ENCODE data around the gene GPATCH2L. TPM values are rescaled to one million over a fixed set of nuclear protein-coding genes. Genes with fewer than 3 reads are reported as not detected.
A peak's percentile ranks its signal among the peaks of the same experiment; 100 is the strongest.

Gene GPATCH2L
- total RNA-seq, 1 experiment from 2014 or later: 76.7 TPM

DNA sequence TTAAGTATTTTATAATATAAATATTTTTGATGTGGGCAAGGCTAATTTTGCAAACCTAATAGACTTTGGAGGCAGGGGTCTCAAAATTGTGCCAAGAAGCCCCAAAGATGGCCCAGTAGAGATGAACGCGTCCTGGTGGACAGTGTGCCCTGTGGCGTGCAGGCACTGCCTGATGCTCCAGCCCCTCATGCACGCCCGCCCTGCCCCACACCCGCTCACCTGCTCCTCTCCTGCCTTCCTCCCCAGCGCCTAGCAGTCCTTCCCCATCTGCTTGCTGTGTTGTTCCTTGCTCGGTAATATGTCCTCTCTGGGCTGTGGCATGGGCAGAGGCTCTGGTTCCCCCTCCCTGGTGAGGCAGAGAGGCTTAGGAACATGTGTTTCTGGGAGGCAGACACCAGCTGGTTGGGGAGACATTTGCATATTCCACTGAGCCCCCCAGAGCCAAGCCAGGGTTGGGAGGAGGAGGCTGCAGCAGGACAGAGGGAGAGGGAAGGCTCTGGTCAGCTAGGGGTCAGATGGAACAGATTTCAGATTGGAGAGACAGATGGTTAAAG lies 46.8 kb upstream of the GPATCH2L start:
- Histone ChIP-seq H3K27ac (ENCODE audit: insufficient read length, low read depth, low read length) (no peak overlapping the region), H3K9me3 (ENCODE audit: control insufficient read depth, low read depth, low read length) (no peaks in the 10 kb centered on the region), H4K20me1 (ENCODE audit: control insufficient read depth, insufficient read depth, insufficient read length) (no peaks in the 10 kb centered on the region), H3T11ph (ENCODE audit: low read length) (no peak overlapping the region), H3K9ac (ENCODE audit: extremely low read depth, insufficient read length, low read length) (no peak overlapping the region), H2BK5ac (ENCODE audit: insufficient read length, low read length) (no peak overlapping the region), H4K5ac (ENCODE audit: insufficient read length, low read depth, low read length) (no peak overlapping the region), H2BK120ac (ENCODE audit: low read depth, low read length, poor library complexity, severe bottlenecking) (no peak overlapping the region), H2BK20ac (ENCODE audit: low read depth, low read length, poor library complexity, severe bottlenecking) (no peak overlapping the region), H3K27me3 (ENCODE audit: insufficient read depth, low read length) (no peaks in the 10 kb centered on the region), H4K8ac (replicated peaks; ENCODE audit: insufficient read length, low read depth, low read length) (no peak overlapping the region), H2AFZ (ENCODE audit: low read length) (no peak overlapping the region), H3K79me1 (ENCODE audit: insufficient read depth, low read depth, low read length, poor library complexity, severe bottlenecking) (no peaks in the 10 kb centered on the region), H3K4me1 (ENCODE audit: insufficient read depth, low read length) (no peaks in the 10 kb centered on the region), H3K56ac (ENCODE audit: insufficient read length, low read depth, low read length) (no peak overlapping the region), H2AK5ac (ENCODE audit: insufficient read length, low read length) (no peak overlapping the region), H3K23ac (ENCODE audit: insufficient read length, low read depth, low read length) (no peak overlapping the region), H4K91ac (ENCODE audit: insufficient read length, low read depth, low read length) (no peak overlapping the region), H2BK12ac (ENCODE audit: insufficient read length, low read depth, low read length) (no peak overlapping the region), H2BK15ac (ENCODE audit: low read depth, low read length) (no peak overlapping the region), H3K23me2 (ENCODE audit: insufficient read length, low read depth, low read length, poor library complexity, severe bottlenecking) (no peaks in the 10 kb centered on the region), H3K14ac (ENCODE audit: insufficient read depth, low read length) (no peak overlapping the region), H3K4ac (ENCODE audit: low read depth, low read length) (no peak overlapping the region), H3K4me2 (ENCODE audit: insufficient read depth, insufficient read length, low read length) (no peak overlapping the region), H3K18ac (ENCODE audit: insufficient read length, low read depth, low read length) (peak overlapping the region; percentile 40), H3K79me2 (ENCODE audit: insufficient read depth, low read length) (no peaks in the 10 kb centered on the region)
- no peak for DNase-seq
- Mint-ChIP-seq H3K27ac (peak overlapping the region in 1 of 3 experiments; percentile 16; a peak in 2 of 7 replicates), H3K4me1 (peaks cover 8 to 25% of the 10 kb centered on the region in 2 experiments), H3K36me3 (ENCODE audit: insufficient read depth in 1 of 3, low read depth in 3 of 3) (no peaks in the 10 kb centered on the region; a peak in 1 of 7 replicates), H3K4me3 (no peak overlapping the region), H3K27me3 (ENCODE audit: low read depth) (peaks cover 7% of the 10 kb centered on the region), H3K9me3 (peaks cover 0 to 4% of the 10 kb centered on the region in 2 experiments; a peak in 2 of 5 replicates)
- TF ChIP-seq, protein P1, sequence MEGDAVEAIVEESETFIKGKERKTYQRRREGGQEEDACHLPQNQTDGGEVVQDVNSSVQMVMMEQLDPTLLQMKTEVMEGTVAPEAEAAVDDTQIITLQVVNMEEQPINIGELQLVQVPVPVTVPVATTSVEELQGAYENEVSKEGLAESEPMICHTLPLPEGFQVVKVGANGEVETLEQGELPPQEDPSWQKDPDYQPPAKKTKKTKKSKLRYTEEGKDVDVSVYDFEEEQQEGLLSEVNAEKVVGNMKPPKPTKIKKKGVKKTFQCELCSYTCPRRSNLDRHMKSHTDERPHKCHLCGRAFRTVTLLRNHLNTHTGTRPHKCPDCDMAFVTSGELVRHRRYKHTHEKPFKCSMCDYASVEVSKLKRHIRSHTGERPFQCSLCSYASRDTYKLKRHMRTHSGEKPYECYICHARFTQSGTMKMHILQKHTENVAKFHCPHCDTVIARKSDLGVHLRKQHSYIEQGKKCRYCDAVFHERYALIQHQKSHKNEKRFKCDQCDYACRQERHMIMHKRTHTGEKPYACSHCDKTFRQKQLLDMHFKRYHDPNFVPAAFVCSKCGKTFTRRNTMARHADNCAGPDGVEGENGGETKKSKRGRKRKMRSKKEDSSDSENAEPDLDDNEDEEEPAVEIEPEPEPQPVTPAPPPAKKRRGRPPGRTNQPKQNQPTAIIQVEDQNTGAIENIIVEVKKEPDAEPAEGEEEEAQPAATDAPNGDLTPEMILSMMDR (conservative IDR thresholded peaks at IDR 0.05): no peak
- WGBS (ENCODE audit: extremely low coverage, insufficient read length, low lambda C conversion rate): no CpG with 5 or more reads among the region's 8 CpGs

Data from H9 (cell line).